Stimulated activated CD8-positive, alpha-beta memory T cell treated with anti-CD3 and anti-CD28 coated beads, Interleukin-12 subunit alpha, Interleukin-12 subunit beta, amount 100 ng/mL, for 24 hours (primary cell): ENCODE data around the gene CHN2.

ENCODE experiments used
- DNase-seq: peaks from one replicate; pipeline ENCODE4 v3.0.0-alpha.2; 2020; ENCODE audit errors: extremely low read depth

CHN2 gene

GRCh38 chr7:29308424-29308823, 113.8 kb downstream of the CHN2 start:
- DNase-seq = no peak

DNA sequence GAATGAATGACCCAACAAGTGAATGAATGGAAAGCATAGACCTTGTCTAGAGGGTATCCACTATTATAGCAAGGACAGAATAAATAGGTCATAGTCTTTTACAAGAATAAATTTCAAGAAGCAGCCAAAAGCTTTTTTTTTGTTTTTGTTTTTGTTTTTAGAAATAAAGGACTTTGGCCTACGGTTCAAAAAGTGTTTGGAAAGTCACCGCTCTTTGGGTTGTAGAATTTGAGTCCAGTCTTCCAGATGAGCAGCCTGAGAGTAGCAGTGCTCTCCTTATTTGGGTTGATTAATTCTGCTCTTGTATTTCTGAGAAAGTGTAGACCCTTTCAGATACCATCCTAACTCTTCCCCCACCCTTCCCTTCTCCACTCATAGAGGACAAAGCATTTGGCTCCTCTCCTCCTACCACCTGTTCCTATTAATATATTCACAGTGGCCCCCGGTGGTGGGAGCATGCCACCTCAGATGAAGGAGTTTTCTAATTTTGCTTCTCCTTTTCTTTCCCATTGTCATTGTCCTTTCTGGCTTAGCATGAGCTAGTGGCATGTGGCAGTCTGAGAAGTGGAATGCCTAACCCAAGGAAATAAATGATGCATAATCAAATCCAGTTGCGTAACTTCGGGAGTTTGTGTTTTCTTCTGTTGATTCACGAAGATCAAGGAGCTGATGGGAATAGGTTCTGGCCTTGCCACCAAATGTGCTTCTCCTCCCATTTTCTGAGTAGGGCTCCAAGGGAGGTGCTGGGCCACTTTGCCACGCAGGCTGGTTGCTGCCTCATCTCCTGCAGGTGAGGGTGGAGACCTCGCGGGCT, 114.7 kb downstream of the CHN2 start:
- no peak for DNase-seq

DNA sequence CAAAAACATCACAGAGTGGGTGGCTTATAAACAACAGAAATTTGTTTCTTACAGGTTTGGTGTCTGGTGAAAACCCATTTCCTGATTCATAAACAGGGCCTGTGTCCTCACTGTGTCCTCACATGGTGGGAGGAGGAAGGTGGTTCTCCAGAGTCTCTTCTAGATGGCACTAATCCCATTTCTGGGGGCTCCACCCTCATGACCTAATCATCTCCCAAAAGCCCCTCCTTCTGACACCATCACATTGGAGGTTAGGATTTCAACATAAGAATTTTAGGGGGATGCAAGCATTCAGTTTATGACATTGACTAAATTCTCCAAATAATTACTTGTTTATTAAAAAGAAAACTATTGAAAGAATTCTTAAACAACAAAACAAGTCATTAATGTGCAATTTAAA, 116.0 kb downstream of the CHN2 start:
- DNase-seq = no peak

GRCh38 chr7:29311314-29311713, 116.7 kb downstream of the CHN2 start:
- no peak for DNase-seq

- no peak for DNase-seq
Observed at GRCh38 chr7:29314148-29314547, 119.6 kb downstream of the CHN2 start.

DNA sequence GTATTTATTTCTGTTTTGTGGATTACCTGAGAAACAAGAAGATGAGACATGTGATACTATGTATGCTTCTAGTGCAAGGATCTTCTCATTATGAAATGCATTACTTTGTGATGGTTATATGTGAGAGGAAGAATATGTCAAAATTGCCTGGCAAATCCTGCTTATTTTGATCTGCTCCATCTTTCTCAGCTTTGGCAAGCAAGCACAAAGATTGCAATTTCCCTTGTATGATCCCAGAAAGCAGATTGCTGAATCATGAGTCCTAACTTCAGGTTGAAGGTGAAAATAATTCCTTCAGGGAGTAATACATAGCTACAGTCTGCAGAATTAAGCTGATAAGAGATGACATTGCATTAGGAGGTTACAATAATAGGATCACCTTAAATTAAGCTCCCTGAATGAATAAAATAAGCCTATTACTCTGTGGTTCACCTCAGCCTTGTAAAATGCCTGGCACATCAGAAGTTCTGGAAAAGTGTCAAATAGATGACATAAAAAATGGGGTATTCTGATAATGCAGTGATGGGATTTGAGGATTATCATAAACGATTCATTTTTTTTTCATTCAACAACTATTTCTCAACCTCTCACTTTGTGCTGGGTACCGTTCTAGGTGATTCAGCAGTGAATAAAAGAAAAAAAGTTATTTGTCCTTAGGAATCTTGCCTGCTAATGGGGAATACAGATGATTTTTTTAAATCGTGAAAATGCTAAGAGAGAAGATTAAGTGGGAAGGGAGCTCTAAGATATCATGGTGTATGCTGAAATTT, 120.7 kb downstream of the CHN2 start:
- no peak for DNase-seq

DNA sequence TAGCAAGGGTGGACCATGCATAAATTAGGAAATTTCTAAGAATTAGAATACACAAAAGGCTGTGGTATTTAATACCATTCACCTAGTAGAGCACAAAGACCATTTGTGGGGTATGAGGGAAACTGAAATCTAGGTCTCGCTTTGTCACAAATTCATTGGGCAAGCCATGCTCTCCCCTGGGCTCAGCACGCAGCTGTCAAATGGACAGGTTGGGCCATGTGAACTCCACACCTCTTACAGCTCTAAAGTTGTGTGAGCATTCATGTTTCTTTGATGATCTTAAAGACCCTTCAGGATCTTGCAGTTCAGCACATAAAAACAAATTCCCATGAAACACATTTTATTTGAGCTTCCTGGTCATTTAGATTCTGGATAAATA, 121.3 kb downstream of the CHN2 start:
- no peak for DNase-seq

GRCh38 chr7:29316926-29317325, 122.4 kb downstream of the CHN2 start:
- no peak for DNase-seq

GRCh38 chr7:29318853-29319718, 124.5 kb downstream of the CHN2 start:
- DNase-seq = no peak

- no peak for DNase-seq
Observed at GRCh38 chr7:29319719-29320521, 125.3 kb downstream of the CHN2 start.

DNA sequence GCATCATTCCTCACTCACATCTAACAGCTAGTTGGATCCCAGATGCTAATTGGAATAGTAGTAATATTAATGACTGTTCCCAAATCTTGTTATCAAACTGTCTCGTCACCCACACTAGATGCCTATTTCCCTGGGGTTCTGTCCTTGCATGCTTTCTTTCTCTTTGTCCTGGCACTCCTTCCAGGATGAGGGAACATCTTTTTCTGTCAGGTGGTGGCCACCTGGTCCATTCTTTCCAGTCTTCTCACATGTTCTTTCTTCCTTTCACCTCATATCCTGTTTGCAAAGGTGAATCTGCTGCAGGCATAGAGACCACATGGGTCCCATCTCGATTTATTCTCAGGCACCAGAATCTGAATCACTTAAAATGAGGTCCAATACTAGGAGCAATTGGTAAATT, 126.0 kb downstream of the CHN2 start:
- no peak for DNase-seq

DNA sequence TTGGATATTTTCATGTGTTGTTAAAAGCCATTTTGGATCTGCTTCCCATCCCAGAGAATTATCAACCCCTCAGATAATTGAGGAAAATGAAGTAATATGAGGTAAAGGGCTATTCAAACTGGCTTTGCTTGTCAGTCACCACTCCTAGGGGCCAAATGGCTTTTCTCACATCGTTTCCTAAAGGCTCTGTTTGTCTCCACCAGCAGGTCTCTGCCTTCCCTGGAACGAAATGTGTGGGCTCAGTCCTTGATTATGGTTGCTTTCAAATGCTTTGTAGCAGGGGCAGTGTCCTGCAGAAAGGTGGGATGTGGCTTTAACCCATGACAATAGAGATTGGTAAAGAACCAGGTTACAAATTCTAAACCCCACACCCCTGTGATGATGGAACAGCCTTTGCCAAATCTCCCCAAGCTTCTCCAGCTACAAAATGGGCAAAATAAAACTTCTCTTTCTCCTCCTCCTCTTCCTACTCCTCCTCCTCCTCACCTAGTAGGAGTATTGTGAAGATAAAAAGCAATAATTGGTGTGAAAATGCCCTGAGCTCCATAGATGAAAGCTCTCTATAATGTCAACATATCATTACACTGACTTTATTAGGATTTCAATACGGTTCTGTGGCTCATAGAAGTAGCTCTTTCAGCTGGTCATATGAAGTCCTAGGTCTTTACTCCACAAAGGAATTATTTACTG, 127.6 kb downstream of the CHN2 start:
- no peak for DNase-seq

DNA sequence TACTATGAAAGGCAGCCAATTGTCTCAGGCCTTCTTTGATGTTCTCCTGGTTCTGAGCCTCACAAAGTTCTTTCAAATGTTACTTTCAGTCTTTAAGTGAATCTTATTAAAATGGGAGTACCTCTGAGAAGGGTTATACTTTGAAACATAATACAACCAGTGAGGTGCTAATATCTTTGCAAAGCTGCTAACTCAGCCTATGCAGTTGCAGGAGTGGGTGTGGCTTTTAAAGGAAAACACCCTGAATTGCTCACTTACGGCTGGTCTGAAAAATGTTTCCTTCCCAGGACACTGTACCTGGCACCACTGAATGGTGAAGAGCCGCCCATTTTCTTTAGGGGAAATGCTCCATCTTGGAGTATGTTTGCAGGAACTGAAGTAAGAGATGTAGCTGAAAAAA, 130.9 kb downstream of the CHN2 start:
- DNase-seq = no peak

- DNase-seq = no peak
Observed at GRCh38 chr7:29326864-29327263, 132.3 kb downstream of the CHN2 start.

DNA sequence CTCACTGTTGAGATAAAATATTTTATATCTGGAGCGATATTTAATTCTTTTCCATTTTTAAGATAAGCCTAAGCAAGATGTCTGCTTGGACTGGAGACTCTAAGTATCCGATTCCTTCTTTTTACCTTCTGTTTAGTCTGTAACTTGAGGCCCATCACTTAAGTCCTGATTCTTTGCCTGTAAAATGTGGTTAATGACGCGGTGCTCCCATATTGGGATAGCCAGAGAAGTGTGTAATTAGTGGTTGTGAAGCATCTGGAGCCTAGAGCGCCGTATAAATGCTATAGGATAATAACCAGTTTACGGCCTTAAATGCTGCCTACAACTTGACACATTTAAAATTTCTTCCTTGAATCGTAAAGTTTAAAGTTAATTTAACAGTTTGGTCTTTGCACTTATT, 132.9 kb downstream of the CHN2 start:
- no peak for DNase-seq

GRCh38 chr7:29328045-29328444, 133.5 kb downstream of the CHN2 start:
- DNase-seq = no peak

- DNase-seq = no peak
Observed at GRCh38 chr7:29328811-29329210, 134.2 kb downstream of the CHN2 start.

- no peak for DNase-seq
Observed at GRCh38 chr7:29329686-29330085, 135.1 kb downstream of the CHN2 start.

GRCh38 chr7:29330136-29330535, 135.6 kb downstream of the CHN2 start:
- DNase-seq = no peak

- no peak for DNase-seq
Observed at GRCh38 chr7:29331163-29331562, 136.6 kb downstream of the CHN2 start.
